GM18870 (cell line): ENCODE data around the gene PIWIL1.

Source experiments
- ATAC-seq: cut with Tn5 transposase; IDR thresholded peaks from one replicate; pipeline ENCODE4 v1.9.1; 2021; ENCODE audit warnings: moderate library complexity; ENCODE audit not compliant: unreplicated experiment

The PIWIL1 gene

GRCh38 chr12:130336723-130337487 is 782 bp upstream of the PIWIL1 start:
- ATAC-seq: no peak

GRCh38 chr12:130338794-130339601 is 1.3 kb downstream of the PIWIL1 start:
- no peak for ATAC-seq

- ATAC-seq: no peak
These were observed 2.3 kb downstream of the PIWIL1 start for GRCh38 chr12:130339951-130340350.

- ATAC-seq: no peak
These were observed 4.8 kb downstream of the PIWIL1 start for GRCh38 chr12:130342442-130342841.

GRCh38 chr12:130342842-130343241 is 5.2 kb downstream of the PIWIL1 start:
- ATAC-seq: no peak

- ATAC-seq: no peak
These were observed 6.8 kb downstream of the PIWIL1 start for GRCh38 chr12:130344529-130344928.

- no peak for ATAC-seq
These were observed 7.6 kb downstream of the PIWIL1 start for GRCh38 chr12:130345292-130345691.

GRCh38 chr12:130347588-130347987 is 9.9 kb downstream of the PIWIL1 start:
- ATAC-seq: no peak

GRCh38 chr12:130350715-130351114 is 13.0 kb downstream of the PIWIL1 start:
- no peak for ATAC-seq

GRCh38 chr12:130351326-130351725 is 13.6 kb downstream of the PIWIL1 start:
- ATAC-seq: no peak

- no peak for ATAC-seq
These were observed 15.4 kb downstream of the PIWIL1 start for GRCh38 chr12:130353081-130353480.

GRCh38 chr12:130354407-130354806 is 16.7 kb downstream of the PIWIL1 start:
- no peak for ATAC-seq

GRCh38 chr12:130356222-130356621 is 18.5 kb downstream of the PIWIL1 start:
- no peak for ATAC-seq

- ATAC-seq: no peak
These were observed 19.6 kb downstream of the PIWIL1 start for GRCh38 chr12:130357241-130357640.

- ATAC-seq: no peak
These were observed 20.1 kb downstream of the PIWIL1 start for GRCh38 chr12:130357729-130358330.

GRCh38 chr12:130362060-130362459 is 24.4 kb downstream of the PIWIL1 start:
- ATAC-seq: no peak

GRCh38 chr12:130364578-130364977 is 26.9 kb downstream of the PIWIL1 start:
- no peak for ATAC-seq

GRCh38 chr12:130366159-130366558 is 28.5 kb downstream of the PIWIL1 start:
- ATAC-seq: no peak

GRCh38 chr12:130367003-130367402 is 29.3 kb downstream of the PIWIL1 start:
- no peak for ATAC-seq

GRCh38 chr12:130367523-130367922 is 29.8 kb downstream of the PIWIL1 start:
- no peak for ATAC-seq

- no peak for ATAC-seq
These were observed 32.1 kb downstream of the PIWIL1 start for GRCh38 chr12:130369816-130370215.

- ATAC-seq: no peak
These were observed 33.6 kb downstream of the PIWIL1 start for GRCh38 chr12:130371296-130371695.
